Endothelial cell (in vitro differentiated cells): ENCODE measurements around the gene NELL1. TPM values are rescaled to one million over a fixed set of nuclear protein-coding genes. Genes with fewer than 3 reads are reported as not detected.

Experiments used
- DNase-seq: peaks from one replicate; pipeline ENCODE4 v3.0.0; 2021; ENCODE audit warnings: low spot score
- H3K27ac Mint-ChIP-seq: one replicate; pipeline ENCODE4 v1.8.0; 2021; ENCODE audit warnings: mixed read lengths, inconsistent platforms; ENCODE audit not compliant: unreplicated experiment
- H3K27me3 Mint-ChIP-seq: one replicate; pipeline ENCODE4 v1.8.0; 2021; ENCODE audit warnings: mild to moderate bottlenecking, moderate library complexity, mixed read lengths, inconsistent platforms; ENCODE audit not compliant: unreplicated experiment
- H3K36me3 Mint-ChIP-seq: one replicate; pipeline ENCODE4 v1.8.0; 2021; ENCODE audit warnings: mild to moderate bottlenecking, low read depth, mixed read lengths, inconsistent platforms; ENCODE audit not compliant: unreplicated experiment
- H3K4me1 Mint-ChIP-seq: one replicate; pipeline ENCODE4 v1.8.0; 2021; ENCODE audit warnings: mild to moderate bottlenecking, mixed read lengths, inconsistent platforms; ENCODE audit not compliant: unreplicated experiment
- H3K4me3 Mint-ChIP-seq: one replicate; pipeline ENCODE4 v1.8.0; 2021; ENCODE audit warnings: mild to moderate bottlenecking, mixed read lengths, inconsistent platforms; ENCODE audit not compliant: unreplicated experiment
- H3K9me3 Mint-ChIP-seq: one replicate; pipeline ENCODE4 v1.8.0; 2021; ENCODE audit warnings: mixed read lengths, inconsistent platforms; ENCODE audit not compliant: unreplicated experiment
- CTCF ChIP-seq: fragments of 200-600 bp; sonication (generic); IDR thresholded peaks from one replicate; pipeline ENCODE4 v1.5.0; 2021; ENCODE audit warnings: antibody characterized with exemption; ENCODE audit not compliant: unreplicated experiment
- total RNA-seq: library from RNA; stranded (reverse); fragmentation: NEBNext Ultra II Directional; extraction: Animal tissue kit (Norgen Biotek cat#: 25700); gene quantifications from one replicate; pipeline ENCODE4 v1.2.1, GENCODE V29; 2021; ENCODE audit not compliant: unreplicated experiment

The NELL1 gene
- total RNA-seq, 1 donor from 2014 or later, result 0.26 TPM

DNA sequence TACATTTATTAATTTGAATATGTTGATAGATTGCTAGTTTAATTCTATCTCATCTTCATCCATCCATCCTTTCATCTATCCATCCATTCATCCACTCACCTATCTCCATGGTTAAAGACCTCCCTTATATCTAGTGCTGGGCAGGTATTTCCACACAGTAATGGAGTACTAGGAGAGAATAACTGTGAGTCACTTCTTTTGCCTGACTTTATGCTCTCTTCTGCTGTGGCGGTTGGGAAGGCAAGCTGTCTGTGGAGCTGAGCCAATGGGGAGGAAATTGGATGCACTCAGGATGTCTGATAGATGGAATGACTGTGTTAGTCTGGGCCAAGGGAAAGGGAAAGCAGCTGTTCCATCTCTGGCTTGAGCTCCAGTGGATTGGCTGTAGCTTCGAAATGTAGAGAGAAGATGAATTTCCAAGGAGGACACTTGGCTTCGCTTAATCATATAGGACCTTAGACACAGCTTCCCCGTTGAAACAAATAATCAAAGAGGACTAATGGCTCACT is 60.3 kb downstream of the NELL1 start:
- Mint-ChIP-seq H3K9me3 (no peaks in the 10 kb centered on the region), H3K4me3 (no peak overlapping the region), H3K36me3 (no peaks in the 10 kb centered on the region), H3K27me3 (no peaks in the 10 kb centered on the region), H3K4me1 (no peaks in the 10 kb centered on the region), H3K27ac (no peak overlapping the region)
- DNase-seq, result no peak
- no peak for TF ChIP-seq CTCF

DNA sequence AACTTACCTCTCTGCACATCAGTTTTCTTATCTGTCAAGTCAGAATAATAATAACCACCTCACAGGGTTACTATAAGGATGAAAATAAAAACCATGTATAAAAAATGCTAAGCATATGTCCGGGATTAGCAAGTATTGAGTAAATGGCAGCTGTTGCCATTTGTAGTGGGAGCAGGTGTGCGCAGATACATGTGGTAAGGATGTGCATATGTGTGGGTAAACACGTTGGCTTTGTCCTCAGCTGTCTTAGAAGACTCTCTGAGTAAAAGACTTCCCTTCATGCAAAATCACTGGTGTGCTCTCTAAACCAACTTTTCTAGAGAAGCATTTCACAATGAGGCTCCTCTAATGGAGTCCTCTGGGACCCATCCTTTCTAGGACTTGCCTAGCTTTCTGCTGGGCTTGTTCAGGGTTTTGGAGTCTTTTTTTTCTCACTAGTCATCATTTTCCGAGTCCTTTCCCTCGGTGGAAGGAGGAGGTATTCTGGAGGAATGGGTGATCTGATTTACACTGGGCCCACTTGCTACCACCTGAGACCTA is 62.4 kb downstream of the NELL1 start:
- H3K9me3 Mint-ChIP-seq, result no peaks in the 10 kb centered on the region
- no peaks in the 10 kb centered on the region for H3K4me1 Mint-ChIP-seq
- no peak for TF ChIP-seq CTCF
- H3K36me3 Mint-ChIP-seq, result no peaks in the 10 kb centered on the region
- H3K4me3 Mint-ChIP-seq, result no peak overlapping the region
- no peaks in the 10 kb centered on the region for H3K27me3 Mint-ChIP-seq
- no peak for DNase-seq
- no peak overlapping the region for H3K27ac Mint-ChIP-seq

GRCh38 chr11:20739107-20739506 is 69.7 kb downstream of the NELL1 start:
- H3K27ac Mint-ChIP-seq, result no peak overlapping the region
- DNase-seq, result no peak
- no peaks in the 10 kb centered on the region for H3K9me3 Mint-ChIP-seq
- no peak overlapping the region for H3K4me3 Mint-ChIP-seq
- H3K4me1 Mint-ChIP-seq, result peaks cover 12% of the 10 kb centered on the region
- no peak for TF ChIP-seq CTCF
- H3K36me3 Mint-ChIP-seq, result no peaks in the 10 kb centered on the region
- H3K27me3 Mint-ChIP-seq, result no peaks in the 10 kb centered on the region

DNA sequence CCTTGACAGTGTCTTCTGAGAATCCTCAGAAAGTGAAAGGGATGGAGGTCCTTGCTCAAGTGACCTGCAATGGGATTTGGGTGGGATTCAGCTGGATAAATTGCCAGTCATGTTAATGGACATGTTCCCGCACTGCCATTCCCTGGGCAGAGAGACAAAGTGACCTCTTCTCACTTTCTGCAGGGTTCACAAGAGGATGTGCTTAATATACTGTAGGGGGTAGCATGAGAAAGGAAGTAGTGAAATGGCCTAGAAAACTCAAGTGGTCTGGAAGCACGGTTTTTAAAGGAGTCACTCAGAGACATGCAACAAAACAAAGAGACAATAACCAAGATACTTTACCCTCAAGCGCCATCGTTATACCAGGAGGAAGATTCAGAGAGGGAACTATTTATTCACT is 70.2 kb downstream of the NELL1 start:
- no peaks in the 10 kb centered on the region for H3K9me3 Mint-ChIP-seq
- peaks cover 12% of the 10 kb centered on the region for H3K4me1 Mint-ChIP-seq
- no peaks in the 10 kb centered on the region for H3K27me3 Mint-ChIP-seq
- TF ChIP-seq CTCF, result no peak
- H3K27ac Mint-ChIP-seq, result no peak overlapping the region
- H3K36me3 Mint-ChIP-seq, result no peaks in the 10 kb centered on the region
- no peak overlapping the region for H3K4me3 Mint-ChIP-seq
- DNase-seq, result no peak

DNA sequence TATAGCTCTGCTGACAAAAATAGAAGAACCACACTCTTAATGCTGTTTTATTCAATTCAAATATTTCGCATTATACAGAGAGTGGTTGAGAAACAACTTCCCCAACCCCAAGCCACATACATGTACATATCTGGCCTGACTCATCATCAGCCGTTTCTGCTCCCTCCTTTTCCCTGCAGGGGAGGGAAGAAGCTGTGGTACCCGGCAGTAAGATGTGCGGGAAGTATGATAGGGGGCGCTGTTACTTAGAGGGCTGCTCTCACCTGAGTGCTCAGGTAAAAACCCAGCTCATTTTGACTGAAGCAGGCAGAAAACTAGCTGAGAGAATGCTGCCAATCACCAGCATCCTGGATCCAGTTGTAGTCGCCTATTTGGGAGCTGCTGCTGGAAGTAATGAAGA is 85.5 kb downstream of the NELL1 start:
- no peak for TF ChIP-seq CTCF
- no peak for DNase-seq
- Mint-ChIP-seq H3K27me3 (peaks cover under 1% of the 10 kb centered on the region), H3K4me1 (no peaks in the 10 kb centered on the region), H3K9me3 (no peaks in the 10 kb centered on the region), H3K36me3 (no peaks in the 10 kb centered on the region), H3K4me3 (no peak overlapping the region), H3K27ac (no peak overlapping the region)
